NCI-H128 (cell line): ENCODE results near the gene FCER1A.
"Not testable (repeated sequence)": the region's sequence is repeated elsewhere in the genome, so short reads cannot be mapped to it uniquely, and the experiment has no call there.

Experiments used
- DNase-seq: peaks from one replicate; lab custom pipeline; 2025; ENCODE audit not compliant: unreplicated experiment; lab: John Stamatoyannopoulos, UW

FCER1A gene

DNA sequence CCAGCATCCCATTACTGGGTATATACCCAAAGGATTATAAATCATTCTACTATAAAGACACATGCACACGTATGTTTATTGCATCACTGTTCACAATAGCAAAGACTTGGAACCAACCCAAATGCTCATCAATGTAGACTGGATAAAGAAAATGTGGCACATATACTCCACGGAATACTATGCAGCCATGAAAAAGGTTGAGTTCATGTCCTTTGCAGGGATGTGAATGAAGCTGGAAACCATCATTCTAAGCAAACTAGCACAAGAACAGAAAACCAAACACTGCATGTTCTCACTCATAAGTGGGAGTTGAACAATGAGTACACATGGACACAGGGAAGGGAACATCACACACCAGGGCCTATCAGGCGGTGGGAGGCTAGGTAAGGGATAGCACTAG, 47.2 kb downstream of the FCER1A start:
- DNase-seq = not testable (repeated sequence)

DNA sequence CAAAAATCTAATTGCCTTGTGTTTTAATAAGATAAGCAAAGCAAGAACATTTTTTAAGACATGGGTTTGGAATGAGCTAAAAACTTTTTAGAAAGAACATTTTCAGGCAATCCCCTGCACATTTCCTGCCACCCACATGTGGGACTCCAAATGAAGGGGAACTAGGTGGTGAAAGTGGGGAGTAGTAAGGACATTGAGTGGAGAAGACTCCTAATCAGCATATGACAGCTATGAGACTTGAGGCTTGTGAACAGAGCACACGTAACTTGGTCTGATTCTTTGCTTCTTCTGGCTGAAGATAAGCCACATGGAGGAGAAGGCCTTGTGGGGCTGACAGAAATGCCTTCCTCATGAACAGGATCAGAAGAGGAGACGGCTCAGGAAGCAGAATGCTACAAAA, 50.3 kb downstream of the FCER1A start:
- DNase-seq = no peak
